ENCODE measurements around the gene OR5K1. TPM values are rescaled to one million over a fixed set of nuclear protein-coding genes. Genes with fewer than 3 reads are reported as not detected.

The OR5K1 gene
- total and polyA plus RNA-seq, 2 of the 4 experiments (the other 2 are of a cell fraction), result not detected

DNA sequence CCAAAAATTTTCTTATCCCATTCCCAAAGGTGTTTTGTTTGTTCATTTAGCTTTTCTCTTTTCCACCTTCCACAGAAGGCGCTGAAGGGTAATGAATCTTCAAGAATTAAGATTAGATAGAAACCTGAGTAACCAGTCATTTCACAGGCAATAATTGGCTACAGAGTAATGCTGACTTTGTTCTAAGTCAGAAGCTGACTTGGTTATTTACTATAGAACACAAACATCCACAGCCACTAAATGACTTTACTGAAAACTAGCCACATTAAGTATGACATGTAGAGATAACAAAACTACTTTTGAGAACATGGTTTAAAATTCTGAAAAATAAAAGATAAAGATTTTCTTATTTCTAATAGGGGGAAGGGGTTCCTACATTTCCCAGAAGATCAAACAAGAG lies 51.9 kb downstream of the OR5K1 start:
- H3K9ac ChIP-seq (ENCODE audit: low read depth, low read length), result no peak overlapping the region
- POLR2A ChIA-PET (ENCODE audit: unreplicated experiment), result no interaction called here
- no peak overlapping the region for H2BK20ac ChIP-seq (ENCODE audit: low read depth, low read length)
- H2AK5ac ChIP-seq (ENCODE audit: low read depth, low read length), result no peak overlapping the region
- H4K8ac ChIP-seq (ENCODE audit: low read depth in 2 of 2, low read length in 2 of 2), result no peak overlapping the region
- H3K4me3 ChIP-seq (ENCODE audit: insufficient read depth, low read depth, low read length), result no peak overlapping the region
- WGBS, 2 experiments (ENCODE audit: extremely low coverage in 2 of 2, insufficient read length in 1 of 2), result no CpG with 5 or more reads among the region's 1 CpG
- H3K27ac ChIP-seq (ENCODE audit: insufficient read depth, low read length), result no peak overlapping the region
- ATAC-seq (ENCODE audit: low read depth) (no peak), DNase-seq (no peak)
- H3K4me2 ChIP-seq (ENCODE audit: low read depth, low read length), result no peak overlapping the region
- H3K36me3 ChIP-seq (ENCODE audit: control insufficient read depth, insufficient read depth, low read length), result peaks cover 9% of the 10 kb centered on the region
- no peaks in the 10 kb centered on the region for H3K9me1 ChIP-seq (ENCODE audit: insufficient read depth, low read length)
- TF ChIP-seq SMC3 (IDR thresholded peaks at IDR 0.05; ENCODE audit: low read depth, low read length) (no peak), FOS (IDR thresholded peaks at IDR 0.05; ENCODE audit: low read depth, low read length) (no peak), MXI1 (IDR thresholded peaks at IDR 0.05; ENCODE audit: borderline replicate concordance, low read depth, low read length) (no peak), CEBPB (IDR thresholded peaks at IDR 0.05; ENCODE audit: low read depth, low read length) (no peak), MAFK (IDR thresholded peaks at IDR 0.05; ENCODE audit: low read depth, low read length) (no peak), MAZ (IDR thresholded peaks at IDR 0.05; ENCODE audit: borderline replicate concordance, low read depth, low read length) (no peak), RFX5 (IDR thresholded peaks at IDR 0.05; ENCODE audit: low read depth, low read length) (no peak), CHD1 (IDR thresholded peaks at IDR 0.05; ENCODE audit: low read depth, low read length) (no peak), RCOR1 (IDR thresholded peaks at IDR 0.05; ENCODE audit: insufficient replicate concordance, low read length) (no peak)
- TF ChIP-seq, protein P1, sequence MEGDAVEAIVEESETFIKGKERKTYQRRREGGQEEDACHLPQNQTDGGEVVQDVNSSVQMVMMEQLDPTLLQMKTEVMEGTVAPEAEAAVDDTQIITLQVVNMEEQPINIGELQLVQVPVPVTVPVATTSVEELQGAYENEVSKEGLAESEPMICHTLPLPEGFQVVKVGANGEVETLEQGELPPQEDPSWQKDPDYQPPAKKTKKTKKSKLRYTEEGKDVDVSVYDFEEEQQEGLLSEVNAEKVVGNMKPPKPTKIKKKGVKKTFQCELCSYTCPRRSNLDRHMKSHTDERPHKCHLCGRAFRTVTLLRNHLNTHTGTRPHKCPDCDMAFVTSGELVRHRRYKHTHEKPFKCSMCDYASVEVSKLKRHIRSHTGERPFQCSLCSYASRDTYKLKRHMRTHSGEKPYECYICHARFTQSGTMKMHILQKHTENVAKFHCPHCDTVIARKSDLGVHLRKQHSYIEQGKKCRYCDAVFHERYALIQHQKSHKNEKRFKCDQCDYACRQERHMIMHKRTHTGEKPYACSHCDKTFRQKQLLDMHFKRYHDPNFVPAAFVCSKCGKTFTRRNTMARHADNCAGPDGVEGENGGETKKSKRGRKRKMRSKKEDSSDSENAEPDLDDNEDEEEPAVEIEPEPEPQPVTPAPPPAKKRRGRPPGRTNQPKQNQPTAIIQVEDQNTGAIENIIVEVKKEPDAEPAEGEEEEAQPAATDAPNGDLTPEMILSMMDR (conservative IDR thresholded peaks at IDR 0.05; ENCODE audit: low read depth, low read length), result no peak
- TF ChIP-seq, protein P2, sequence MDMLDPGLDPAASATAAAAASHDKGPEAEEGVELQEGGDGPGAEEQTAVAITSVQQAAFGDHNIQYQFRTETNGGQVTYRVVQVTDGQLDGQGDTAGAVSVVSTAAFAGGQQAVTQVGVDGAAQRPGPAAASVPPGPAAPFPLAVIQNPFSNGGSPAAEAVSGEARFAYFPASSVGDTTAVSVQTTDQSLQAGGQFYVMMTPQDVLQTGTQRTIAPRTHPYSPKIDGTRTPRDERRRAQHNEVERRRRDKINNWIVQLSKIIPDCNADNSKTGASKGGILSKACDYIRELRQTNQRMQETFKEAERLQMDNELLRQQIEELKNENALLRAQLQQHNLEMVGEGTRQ (IDR thresholded peaks at IDR 0.05; ENCODE audit: low read depth, low read length), result no peak
- TF ChIP-seq, protein P3, sequence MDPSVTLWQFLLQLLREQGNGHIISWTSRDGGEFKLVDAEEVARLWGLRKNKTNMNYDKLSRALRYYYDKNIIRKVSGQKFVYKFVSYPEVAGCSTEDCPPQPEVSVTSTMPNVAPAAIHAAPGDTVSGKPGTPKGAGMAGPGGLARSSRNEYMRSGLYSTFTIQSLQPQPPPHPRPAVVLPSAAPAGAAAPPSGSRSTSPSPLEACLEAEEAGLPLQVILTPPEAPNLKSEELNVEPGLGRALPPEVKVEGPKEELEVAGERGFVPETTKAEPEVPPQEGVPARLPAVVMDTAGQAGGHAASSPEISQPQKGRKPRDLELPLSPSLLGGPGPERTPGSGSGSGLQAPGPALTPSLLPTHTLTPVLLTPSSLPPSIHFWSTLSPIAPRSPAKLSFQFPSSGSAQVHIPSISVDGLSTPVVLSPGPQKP (IDR thresholded peaks at IDR 0.05; ENCODE audit: borderline replicate concordance, low read depth, low read length), result no peak
- no peak overlapping the region for H3K18ac ChIP-seq (ENCODE audit: low read depth, low read length)
- dilution Hi-C loops (cut with HindIII; ENCODE audit: low sequenced_read_pairs, unreplicated experiment) (no loop called here), intact Hi-C loops (cut with micrococcal nuclease) (no loop called here), in situ Hi-C loops (cut with MboI; ENCODE audit: low sequenced_read_pairs) (no loop called here)
- BruUV-seq (replicated peaks), result no TSS peak
- H2BK5ac ChIP-seq (ENCODE audit: low read depth, low read length, poor library complexity, severe bottlenecking), result no peak overlapping the region
- H3K23ac ChIP-seq (ENCODE audit: low read depth, low read length), result no peak overlapping the region
- no peak overlapping the region for H4K91ac ChIP-seq (ENCODE audit: insufficient read depth, low read depth, low read length)
- CTCF ChIA-PET, result no interaction called here
- peaks cover 2% of the 10 kb centered on the region; the same call in 1 of the 2 replicates for H3K4me1 ChIP-seq (ENCODE audit: control insufficient read depth, insufficient read depth, low read length)
- H3K9me3 ChIP-seq (ENCODE audit: control insufficient read depth, insufficient read depth, low read length), result no peaks in the 10 kb centered on the region
- no peak overlapping the region for H2AK9ac ChIP-seq (replicated peaks; ENCODE audit: low read depth, low read length, poor library complexity)
- peaks cover 5% of the 10 kb centered on the region; the same call in 1 of the 2 replicates for H4K20me1 ChIP-seq (ENCODE audit: insufficient read depth, low read length)
- no peaks in the 10 kb centered on the region for H3K27me3 ChIP-seq (ENCODE audit: control insufficient read depth, insufficient read depth, low read length)
- no peak overlapping the region for H2BK120ac ChIP-seq (ENCODE audit: low read depth, low read length)
- no peak overlapping the region for H2AFZ ChIP-seq (replicated peaks; ENCODE audit: low read length, poor library complexity)
- no peak overlapping the region for H3K56ac ChIP-seq (ENCODE audit: extremely low read depth, insufficient read depth, low read length)
- H4K5ac ChIP-seq (ENCODE audit: low read depth, low read length), result no peak overlapping the region
- H3K4ac ChIP-seq (ENCODE audit: low read depth, low read length), result no peak overlapping the region
- no peak overlapping the region for H3K14ac ChIP-seq (replicated peaks; ENCODE audit: low read depth, low read length)
- H3K79me1 ChIP-seq (ENCODE audit: low read depth in 1 of 2, low read length in 2 of 2), result peaks cover 9 to 11% of the 10 kb centered on the region in 2 experiments
- no peak overlapping the region for H2BK15ac ChIP-seq (ENCODE audit: low read depth, low read length)
